GM21390 (cell line): ENCODE measurements around the gene CRADD.

ENCODE experiments used
- ATAC-seq: cut with Tn5 transposase; IDR thresholded peaks from one replicate; pipeline ENCODE4 v1.9.1; 2021; ENCODE audit not compliant: unreplicated experiment

CRADD gene

DNA sequence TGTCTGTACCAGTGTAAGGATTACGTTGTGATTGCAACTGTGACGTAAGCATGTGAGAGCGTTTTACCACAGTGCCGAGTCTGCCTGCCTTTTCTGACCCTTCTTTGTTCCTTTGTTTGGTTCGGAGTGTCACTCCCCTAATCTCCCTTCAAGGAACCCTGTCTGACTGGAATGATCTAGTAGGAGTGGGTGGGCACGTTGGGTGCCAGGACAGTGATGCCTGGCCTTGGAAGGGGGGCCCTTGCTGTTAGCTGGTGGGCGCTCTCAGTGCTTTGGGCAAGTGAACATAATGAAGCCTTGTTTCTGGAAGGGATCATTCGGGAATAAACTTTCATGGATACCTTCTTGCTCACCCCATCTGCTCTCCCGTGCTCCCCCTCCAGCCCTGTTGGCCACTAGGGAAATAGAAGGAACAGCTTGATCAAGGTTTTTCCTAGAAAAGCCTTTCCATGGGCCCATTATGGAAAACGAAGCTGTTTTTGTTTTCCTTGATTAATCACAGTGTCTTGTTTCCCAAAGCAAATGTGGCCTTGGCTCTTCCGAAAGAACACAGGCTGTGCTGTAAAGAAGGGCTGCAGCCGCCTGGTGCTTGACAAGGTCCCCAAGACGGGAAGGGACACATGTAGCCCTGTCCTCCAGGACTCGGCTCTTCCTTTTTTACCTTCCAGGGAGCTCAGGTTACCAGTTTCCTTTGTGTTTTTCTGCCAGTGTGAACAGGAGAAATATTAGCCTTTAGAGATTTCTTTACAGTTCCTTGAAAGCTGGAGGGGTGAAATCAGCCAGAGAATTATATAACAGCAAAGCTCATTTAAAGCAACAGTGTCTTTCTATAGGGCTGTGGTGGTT lies 215.5 kb downstream of the CRADD start:
- no peak for ATAC-seq

DNA sequence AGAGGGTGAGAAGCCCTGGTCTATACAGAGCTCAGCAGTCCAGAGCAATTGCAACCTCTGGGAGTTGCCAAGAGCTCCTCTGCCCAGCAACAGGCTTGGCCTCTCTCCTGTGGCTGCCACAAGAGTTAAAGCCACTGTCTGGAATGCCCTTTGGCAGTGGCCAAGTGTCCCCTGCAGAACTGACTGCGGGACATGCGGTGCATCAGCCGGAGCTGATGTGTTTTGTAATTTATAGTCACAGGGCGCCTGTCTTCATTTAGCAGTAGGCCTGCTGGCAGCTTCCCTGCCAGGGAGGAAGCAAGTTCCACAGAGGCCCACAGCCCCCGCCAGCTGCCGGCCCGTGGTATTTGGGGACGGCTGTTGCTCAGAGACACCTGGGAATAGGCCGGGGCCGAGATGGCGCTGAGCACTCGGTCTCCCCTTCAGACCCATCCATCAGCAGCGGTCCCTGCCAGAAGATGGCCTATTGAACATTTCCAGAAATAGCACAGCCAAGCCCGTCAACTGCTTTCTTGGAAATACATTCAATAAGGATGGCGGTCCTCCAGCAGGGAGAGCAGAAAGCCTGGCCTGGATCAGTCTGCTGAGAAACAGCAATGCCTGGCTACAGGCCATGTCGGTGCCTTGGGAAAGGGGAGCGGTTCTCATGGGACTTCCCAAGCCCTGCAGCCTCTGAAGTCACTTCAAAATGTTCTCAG lies 217.4 kb downstream of the CRADD start:
- ATAC-seq, result no peak

DNA sequence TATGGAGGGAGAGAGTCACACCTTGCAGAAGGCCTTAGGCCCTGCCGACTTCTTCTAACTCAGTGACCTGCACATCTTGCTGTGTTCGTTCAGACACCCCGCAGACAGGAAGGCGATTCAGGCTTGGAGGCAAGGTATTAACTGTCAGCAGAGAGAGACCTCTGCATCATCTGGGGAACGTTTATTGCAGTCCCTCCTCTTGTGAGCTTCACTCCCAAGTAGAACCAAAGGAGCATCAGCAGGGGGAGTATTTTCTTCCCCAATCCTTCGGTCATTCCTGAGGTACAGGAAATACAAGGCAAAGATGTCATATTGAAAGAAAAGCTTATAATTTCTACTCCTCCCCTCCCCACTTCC lies 217.9 kb downstream of the CRADD start:
- no peak for ATAC-seq

DNA sequence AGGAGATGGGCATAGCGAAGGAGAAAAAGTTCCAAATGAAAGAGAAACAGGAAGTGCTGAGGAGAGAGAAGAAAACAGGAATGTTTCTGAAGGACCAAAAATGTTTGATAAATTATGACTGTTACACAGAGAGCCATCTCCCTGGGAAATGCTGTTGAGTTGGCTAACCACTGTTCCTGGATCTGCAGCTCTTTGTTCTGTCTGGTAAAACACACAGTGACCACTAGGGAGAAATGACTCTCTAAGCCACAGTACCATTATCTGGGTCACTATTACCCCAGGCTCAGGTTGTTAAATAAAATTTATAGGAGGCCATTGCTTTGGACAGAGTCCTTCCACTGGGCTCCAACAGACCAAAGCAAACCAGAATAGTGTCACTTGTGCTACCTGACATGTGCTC lies 219.3 kb downstream of the CRADD start:
- ATAC-seq, result no peak

DNA sequence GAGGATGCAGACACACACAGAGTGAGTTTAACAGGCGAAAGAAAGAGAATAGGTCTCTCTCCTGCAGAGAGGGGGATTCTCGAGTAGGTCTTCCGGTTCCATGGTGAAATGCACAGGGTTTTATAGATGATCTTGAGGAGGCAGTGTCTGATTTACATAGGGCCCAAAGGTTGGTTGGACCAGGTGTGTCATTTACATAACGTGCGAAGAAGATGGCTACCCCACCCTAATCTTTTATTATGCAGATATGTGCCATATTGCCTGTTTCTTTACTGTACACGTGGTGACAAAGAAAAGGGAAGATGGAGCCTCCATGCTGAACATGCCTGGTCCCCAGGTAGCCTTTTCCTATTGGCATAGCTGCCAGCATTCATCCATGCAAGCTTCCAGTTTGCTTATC lies 219.8 kb downstream of the CRADD start:
- no peak for ATAC-seq

DNA sequence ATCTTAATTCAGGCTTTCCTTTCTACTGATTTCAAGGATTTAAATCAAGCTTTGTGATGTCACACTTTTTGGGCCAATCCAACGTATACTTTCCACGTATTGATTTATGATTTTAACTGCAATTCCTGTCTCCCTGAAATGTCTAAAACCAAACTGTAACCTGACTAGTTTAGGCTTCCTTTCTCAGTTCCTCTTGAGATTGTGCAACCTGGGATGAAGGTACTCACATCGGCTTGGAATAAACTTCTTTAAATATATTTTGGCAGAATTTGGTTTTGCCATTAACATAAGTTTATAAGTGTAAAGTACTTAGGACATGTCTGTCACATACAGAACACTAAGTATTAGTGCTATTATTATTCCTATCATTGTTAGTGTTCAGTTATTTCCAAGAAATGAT lies 224.6 kb downstream of the CRADD start:
- ATAC-seq, result no peak

DNA sequence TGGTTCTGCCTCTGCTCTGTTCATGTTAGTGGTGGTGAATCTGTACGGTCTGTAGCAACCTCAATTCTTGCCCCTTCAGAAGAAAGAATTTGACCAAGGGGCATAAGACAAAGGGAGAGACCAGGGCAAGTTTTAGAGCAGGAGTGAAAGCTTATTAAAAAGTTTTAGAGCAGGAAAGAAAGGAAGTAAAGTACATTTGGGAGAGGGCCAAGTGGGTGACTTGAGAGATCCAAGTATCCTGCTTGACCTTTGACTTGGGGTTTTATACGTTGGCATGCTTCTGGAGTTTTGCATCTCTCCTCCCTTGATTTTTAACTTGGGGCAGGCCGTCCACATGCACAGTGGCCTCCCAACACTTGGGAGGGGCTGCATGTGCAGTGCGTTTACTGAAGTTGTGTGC lies 225.0 kb downstream of the CRADD start:
- ATAC-seq, result no peak

DNA sequence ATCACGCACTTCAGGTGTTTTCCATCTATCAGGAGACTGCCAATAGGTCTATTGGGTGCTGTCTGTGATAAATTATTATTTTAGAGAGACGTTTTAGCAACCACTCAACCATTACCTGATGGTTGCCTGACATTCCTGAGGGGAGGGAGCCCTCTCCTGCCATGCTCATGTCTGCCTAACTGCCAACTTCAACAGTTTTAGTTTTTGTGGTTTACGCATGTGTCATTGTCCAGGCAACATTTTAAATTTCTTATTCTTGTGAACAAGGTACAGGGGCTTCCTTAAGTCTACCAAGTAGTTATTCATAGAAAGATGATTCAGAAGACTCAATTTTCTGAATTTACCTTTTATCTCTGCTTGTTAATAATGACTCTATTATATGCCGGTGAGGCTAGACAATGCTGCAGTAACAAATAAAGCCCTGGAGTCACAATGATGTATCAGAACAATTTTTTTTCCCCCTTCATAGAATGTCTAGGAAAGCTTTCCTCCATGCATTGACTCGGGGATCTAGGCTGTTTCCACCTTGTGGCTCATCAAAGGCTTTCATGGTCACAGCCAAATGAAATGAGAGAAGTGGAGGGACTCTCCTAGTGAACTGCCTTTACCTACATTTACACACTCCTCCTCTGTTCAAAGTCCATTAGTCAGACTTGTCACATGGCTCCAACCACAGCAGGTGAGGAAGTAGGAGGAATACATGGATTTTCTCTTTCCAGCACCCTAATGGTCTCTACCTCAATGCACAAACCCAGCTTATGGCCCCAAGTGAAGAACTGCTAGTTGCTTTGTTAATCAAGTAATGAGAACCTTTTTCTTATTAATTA lies 225.8 kb downstream of the CRADD start:
- no peak for ATAC-seq

DNA sequence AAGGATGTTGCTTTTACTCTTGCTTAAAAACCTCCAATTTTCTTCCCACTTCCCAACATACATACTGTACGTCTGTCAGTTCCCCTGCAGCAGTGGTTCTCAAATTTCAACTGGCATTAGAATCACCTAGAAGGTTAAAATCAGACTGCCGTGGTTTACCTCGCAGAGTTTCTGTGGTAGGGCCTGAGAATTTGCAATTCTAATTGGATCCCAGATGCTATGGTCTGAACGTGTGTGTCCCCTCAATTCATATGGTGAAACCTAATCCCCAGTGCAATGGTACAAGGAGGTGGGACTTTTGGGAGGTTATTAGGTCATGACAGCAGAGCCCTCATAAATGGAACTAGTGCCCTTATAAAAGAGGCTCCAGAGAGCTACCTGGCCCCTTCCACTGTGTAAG lies 226.9 kb downstream of the CRADD start:
- no peak for ATAC-seq

DNA sequence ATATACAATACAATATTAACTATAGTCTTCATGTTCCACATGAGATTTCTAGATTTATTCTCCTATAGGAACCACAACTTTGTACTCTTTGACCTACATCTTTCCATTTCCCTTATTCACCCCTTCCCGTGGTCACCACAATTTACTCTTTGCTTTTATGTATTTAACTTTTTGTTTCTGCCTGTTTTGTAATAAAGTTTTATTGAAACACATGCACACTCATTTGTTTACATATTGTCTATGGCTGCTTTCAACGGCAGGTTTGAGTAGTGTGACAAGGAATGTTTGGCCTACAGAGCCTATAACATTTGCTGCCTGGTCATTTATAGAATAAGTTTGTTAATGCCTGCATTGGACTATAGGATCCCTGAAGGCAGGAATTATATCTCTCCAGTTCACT lies 231.1 kb downstream of the CRADD start:
- ATAC-seq, result no peak

DNA sequence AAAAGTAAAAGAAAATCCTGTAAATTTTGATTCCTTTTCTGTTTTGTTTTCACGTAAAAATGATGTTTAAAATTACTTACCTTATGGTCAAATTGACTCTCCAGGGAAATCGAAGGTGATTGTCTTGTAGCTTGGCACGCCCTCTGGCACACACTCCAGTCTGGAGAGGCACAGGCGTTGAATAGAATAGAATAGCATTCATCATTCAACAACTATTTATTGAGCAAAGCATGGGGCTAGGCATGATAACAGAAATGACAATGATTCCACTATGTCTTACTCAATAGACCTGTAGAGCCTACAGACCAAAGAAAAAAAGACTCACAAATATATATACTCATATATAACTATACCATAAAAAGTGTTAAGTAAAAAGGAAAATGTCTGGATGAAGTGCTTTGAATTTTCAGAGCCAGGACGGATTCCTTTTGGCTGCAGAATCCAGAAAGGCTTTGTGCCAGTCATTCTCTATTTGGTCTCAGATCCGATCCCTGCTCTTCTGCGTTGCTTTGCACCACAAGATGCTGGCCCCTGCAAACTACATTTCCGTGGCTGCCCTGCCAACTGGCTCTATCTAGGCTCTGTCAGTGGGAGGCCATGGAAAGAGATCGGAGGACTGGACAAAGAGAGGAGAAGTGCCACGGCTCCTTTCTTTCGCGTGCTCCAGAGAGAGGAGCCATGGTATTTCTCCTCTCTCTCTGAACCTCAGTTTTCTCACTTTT lies 231.8 kb downstream of the CRADD start:
- no peak for ATAC-seq

DNA sequence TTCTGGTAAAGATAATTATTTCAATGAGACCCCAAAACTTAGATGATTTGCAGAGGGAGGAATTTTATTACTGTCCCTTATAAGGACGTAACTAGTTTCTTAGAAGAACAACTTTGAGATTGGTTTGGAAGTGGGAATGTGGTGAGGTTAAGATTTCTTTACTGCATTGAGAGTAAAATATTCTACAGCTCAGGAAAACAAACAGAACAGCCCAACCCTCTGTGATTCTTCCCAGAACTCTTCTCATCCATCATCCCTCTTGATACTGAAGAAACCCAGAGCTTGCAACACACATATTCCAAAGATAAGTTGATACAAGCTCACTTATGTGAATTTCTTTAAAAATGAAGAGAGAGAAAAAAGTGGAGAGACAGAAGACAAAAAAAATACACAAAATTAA lies 234.2 kb downstream of the CRADD start:
- no peak for ATAC-seq

DNA sequence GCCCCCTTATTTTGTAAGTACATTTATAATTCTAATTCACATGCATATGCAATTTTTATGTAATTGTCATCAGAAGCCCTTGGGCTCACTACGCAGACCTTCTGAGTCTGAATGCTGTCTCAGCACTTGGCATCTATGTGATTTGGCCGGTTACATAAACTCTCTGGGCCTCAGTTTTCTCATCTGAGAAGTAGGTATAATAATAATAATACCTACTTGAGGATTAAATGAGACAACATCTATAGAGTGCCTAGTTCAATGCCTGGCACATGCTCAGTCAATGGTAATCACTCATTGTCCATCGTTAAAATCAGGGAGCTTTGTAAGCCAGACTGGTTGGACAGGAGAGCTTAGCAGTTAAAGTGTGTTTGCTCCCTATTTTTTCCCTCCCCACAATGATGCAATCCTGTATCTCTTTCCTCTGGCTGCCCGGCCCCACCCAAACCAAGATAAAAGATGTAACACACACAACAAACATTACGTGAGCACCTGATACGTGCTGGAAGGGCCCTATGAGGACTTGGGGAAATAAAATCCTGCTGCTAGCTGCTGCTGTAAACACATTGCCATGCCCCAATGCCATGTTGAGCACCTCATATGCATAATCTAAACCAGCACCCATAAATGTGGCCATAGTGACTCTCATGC lies 235.0 kb downstream of the CRADD start:
- ATAC-seq, result no peak

DNA sequence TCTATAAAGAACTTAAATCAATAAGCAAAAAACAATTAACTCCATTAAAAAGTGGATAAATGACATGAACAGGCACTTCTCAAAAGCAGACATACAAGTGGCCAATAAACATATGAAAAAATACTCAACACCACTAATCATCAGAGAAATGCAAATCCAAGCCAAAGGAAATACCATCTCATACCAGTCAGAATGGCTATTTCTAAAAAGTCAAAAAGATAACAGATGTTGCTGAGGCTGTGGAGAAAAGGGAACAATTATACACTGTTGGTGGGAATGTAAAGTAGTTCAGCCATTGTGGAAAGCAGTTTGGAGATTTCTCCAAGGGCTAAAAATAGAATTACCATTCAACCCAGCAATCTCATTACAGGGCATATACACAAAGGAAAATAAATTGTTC lies 236.7 kb downstream of the CRADD start:
- ATAC-seq, result no peak

DNA sequence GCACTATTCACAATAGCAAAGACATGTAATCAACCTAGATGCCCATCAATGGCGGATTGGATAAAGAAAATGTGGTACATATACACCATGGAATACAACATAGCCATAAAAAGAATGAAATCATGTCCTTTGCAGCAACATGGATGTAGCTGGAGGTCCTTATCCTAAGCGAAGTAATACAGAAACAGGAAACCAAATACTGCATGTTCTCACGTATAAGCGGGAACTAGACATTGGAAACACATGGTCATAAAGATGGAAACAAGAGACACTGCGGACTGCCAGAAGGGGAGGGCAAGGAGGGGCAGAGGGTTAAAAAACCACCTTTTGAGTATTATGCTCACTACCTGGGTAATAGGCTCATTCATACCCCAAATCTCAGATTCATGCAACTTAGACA lies 237.1 kb downstream of the CRADD start:
- no peak for ATAC-seq

DNA sequence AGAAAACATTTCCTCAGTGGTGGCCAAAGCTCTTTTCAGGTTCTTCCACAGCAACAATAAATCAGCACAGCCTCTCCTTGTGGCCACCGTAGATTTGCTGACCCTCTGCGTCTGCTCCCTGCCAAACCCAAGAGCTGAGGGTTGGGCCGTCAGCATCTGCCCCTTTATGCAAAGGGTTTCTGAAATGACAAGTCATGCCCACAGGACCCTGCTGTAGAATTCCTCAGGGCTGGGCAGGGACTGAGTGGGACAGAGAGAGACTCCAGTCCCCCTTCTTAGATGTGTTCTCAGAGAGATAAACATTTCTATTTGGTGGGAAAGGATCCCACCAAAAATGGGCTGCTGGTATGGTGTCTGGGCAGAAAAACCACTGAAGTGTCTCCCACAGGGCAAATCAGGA lies 238.2 kb downstream of the CRADD start:
- ATAC-seq, result no peak

DNA sequence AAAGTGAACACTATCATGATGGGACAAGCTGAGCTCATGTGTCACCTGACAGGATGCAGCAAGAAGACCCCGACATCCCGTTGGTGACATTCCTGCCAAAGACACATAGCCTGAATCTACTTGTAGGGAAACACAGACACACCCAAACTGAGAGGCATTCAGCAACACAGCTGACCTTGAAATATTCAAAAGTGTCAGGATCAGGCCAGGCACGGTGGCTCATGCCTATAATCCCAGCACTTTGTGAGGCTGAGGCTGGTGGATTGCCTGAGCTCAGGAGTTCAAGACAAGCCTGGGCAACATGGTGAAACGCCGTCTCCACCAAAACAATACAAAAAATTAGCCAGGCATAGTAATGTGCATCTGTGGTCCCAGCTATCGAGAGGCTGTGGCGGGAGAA lies 239.2 kb downstream of the CRADD start:
- ATAC-seq, result no peak

DNA sequence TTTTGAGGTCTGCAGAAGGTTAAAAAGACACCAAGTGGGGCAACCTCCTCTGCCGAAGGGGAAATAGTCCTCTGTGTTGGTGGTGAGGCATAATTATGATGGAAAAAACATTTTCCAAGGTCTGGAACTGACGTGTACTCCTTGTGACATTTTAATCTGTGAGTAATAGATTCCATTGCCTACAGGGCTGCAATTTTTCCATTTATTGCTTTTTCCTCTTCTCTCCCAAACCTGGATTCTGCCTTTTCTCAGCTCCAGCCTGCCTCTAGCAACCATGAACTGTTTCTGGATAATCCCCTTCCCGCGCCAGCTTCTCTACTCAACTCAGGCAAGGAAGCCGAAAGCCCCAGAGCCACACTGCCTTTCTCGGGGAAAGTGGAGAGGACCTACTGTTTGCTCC lies 241.1 kb downstream of the CRADD start:
- ATAC-seq, result no peak

DNA sequence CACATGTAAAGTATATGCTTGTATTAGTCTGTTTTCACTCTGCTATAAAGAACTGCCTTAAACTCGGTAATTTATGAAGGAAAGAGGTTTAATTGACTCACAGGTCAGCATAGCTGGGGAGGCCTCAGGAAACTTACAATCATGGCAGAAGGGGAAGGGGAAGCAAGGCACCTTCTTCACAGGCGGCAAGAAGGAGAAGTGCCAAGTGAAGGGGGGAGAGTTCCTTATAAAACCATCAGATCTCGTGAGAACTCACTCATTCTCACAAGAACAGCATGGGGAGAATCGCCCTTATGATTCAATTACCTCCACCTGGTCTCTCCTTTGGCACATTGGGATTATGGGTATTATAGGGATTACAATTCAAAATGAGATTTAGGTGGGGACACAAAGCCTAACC lies 241.7 kb downstream of the CRADD start:
- no peak for ATAC-seq

DNA sequence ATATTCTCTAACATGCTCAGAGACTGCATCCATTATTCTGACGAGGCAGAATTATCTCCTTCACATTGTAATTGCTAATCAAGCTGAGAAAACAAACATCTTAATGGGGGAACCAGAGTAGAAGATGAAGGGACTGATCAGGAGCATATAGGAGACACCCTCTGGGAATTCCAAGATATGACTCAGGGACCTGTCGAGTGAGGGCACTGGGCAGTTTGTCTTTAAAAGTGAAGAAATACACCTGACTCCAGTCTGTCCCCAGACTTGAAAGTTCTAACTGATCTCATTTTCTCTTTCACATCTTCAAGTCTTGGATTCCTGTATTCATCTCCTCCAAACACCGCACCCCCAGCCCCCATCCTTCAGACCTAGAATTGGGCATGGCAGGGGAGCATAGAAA lies 244.3 kb downstream of the CRADD start:
- no peak for ATAC-seq

DNA sequence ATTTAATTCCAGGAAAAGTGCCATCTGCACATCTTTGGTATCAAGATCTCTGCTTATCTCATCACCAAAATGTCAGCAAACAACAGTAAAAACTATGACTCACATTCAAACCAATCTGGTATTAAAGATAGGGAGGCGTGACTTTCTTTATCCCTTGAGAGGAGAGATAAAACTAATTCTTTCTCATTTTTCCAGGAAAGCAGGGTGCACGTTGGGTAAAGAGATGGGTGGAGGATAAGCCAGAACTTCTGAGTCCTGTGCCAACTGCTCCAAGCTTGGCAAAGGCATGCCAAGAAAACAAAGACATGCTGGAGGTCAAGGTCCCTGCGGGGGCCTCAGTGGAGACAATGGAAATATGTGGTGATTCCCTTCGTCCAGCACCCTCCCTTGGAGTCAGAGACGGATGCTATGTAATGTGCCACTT lies 245.4 kb downstream of the CRADD start:
- no peak for ATAC-seq
